ENCODE data around the gene RREB1.
"Not testable (repeated sequence)": the region's sequence is repeated elsewhere in the genome, so short reads cannot be mapped to it uniquely, and the experiment has no call there.

RREB1 gene

GRCh38 chr6:7262746-7263518, 155.2 kb downstream of the RREB1 start:
- no peak for DNase-seq (ENCODE audit: low read depth in 2 of 2)

- not testable (repeated sequence) for DNase-seq (ENCODE audit: low read depth in 2 of 2)
These were observed 155.7 kb downstream of the RREB1 start for GRCh38 chr6:7263519-7263805.

GRCh38 chr6:7264041-7264440, 156.3 kb downstream of the RREB1 start:
- DNase-seq (ENCODE audit: low read depth in 2 of 2) = no peak

GRCh38 chr6:7264686-7265384, 157.1 kb downstream of the RREB1 start:
- DNase-seq (ENCODE audit: low read depth in 2 of 2) = no peak

GRCh38 chr6:7265385-7265726, 157.6 kb downstream of the RREB1 start:
- not testable (repeated sequence) for DNase-seq (ENCODE audit: low read depth in 2 of 2)

GRCh38 chr6:7267071-7267465, 159.3 kb downstream of the RREB1 start:
- DNase-seq (ENCODE audit: low read depth in 2 of 2) = no peak

GRCh38 chr6:7267466-7268091, 159.8 kb downstream of the RREB1 start:
- no peak for DNase-seq (ENCODE audit: low read depth in 2 of 2)

GRCh38 chr6:7268362-7268761, 160.6 kb downstream of the RREB1 start:
- DNase-seq (ENCODE audit: low read depth in 2 of 2) = no peak

GRCh38 chr6:7268816-7269555, 161.2 kb downstream of the RREB1 start:
- no peak for DNase-seq (ENCODE audit: low read depth in 2 of 2)

GRCh38 chr6:7269816-7270215, 162.1 kb downstream of the RREB1 start:
- no peak for DNase-seq (ENCODE audit: low read depth in 2 of 2)

- DNase-seq (ENCODE audit: low read depth in 2 of 2) = no peak
These were observed 162.8 kb downstream of the RREB1 start for GRCh38 chr6:7270320-7271204.

- DNase-seq (ENCODE audit: low read depth in 2 of 2) = no peak
These were observed 163.4 kb downstream of the RREB1 start for GRCh38 chr6:7271205-7271534.

- DNase-seq (ENCODE audit: low read depth in 2 of 2) = no peak
These were observed 165.9 kb downstream of the RREB1 start for GRCh38 chr6:7273709-7274108.

GRCh38 chr6:7274525-7274924, 166.8 kb downstream of the RREB1 start:
- DNase-seq (ENCODE audit: low read depth in 2 of 2) = not testable (repeated sequence)

GRCh38 chr6:7276199-7276524, 168.4 kb downstream of the RREB1 start:
- no peak for DNase-seq (ENCODE audit: low read depth in 2 of 2)

GRCh38 chr6:7282097-7282906, 174.5 kb downstream of the RREB1 start:
- DNase-seq (ENCODE audit: low read depth in 2 of 2) = no peak

GRCh38 chr6:7283676-7284075, 175.9 kb downstream of the RREB1 start:
- no peak for DNase-seq (ENCODE audit: low read depth in 2 of 2)

- DNase-seq (ENCODE audit: low read depth in 2 of 2) = no peak
These were observed 177.7 kb downstream of the RREB1 start for GRCh38 chr6:7285416-7285815.

GRCh38 chr6:7290079-7290478, 182.3 kb downstream of the RREB1 start:
- DNase-seq (ENCODE audit: low read depth in 2 of 2) = no peak

GRCh38 chr6:7292596-7293255, 185.0 kb downstream of the RREB1 start:
- DNase-seq (ENCODE audit: low read depth in 2 of 2) = no peak

All from activated CD8-positive, alpha-beta memory T cell treated with anti-CD3 and anti-CD28 coated beads for 4 hours (primary cell).